Nephron progenitor cell (in vitro differentiated cells): Measurements from ENCODE around the gene CDKN2C.

ENCODE experiments used
- DNase-seq: peaks from one replicate; pipeline ENCODE4 v3.0.0; 2021
- H3K27ac Mint-ChIP-seq: 2 replicates; pipeline ENCODE4 v1.8.0; 2021; ENCODE audit warnings: mild to moderate bottlenecking, moderate library complexity, mixed read lengths
- H3K27me3 Mint-ChIP-seq: 2 replicates; pipeline ENCODE4 v1.8.0; 2021; ENCODE audit warnings: mild to moderate bottlenecking, low read depth, mixed read lengths; ENCODE audit not compliant: poor library complexity
- H3K36me3 Mint-ChIP-seq: 2 replicates; pipeline ENCODE4 v1.8.0; 2021; ENCODE audit warnings: low read depth, mixed read lengths
- H3K4me1 Mint-ChIP-seq: 2 replicates; pipeline ENCODE4 v1.8.0; 2021; ENCODE audit warnings: mixed read lengths
- H3K4me3 Mint-ChIP-seq: 2 replicates; pipeline ENCODE4 v1.8.0; 2021; ENCODE audit warnings: mild to moderate bottlenecking, moderate library complexity, mixed read lengths
- H3K9me3 Mint-ChIP-seq: 2 replicates; pipeline ENCODE4 v1.8.0; 2021; ENCODE audit warnings: mild to moderate bottlenecking, moderate library complexity, mixed read lengths
- TF ChIP-seq, protein P1 (sequence below): fragments of 200-600 bp; sonication (generic); IDR thresholded peaks from 2 replicates; pipeline ENCODE4 v1.5.0; 2021; ENCODE audit warnings: antibody characterized with exemption

The CDKN2C gene

DNA sequence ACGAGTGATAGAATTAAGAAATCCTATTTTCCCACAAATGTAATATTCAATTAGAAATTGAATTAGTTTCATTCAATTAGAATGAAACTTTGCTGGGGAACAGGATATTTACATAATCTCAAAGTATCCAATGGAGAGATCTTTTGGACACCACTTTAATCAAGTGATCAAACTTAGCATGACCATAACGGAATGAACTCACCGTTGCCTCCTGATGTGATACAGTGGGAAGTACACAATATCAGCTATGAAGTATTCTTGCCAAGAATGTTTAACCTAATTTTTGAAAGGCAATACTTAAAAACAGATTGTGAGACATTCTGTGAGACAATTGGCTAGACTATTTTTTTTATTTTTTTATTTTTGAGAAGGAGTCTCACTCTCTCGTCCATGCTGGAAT, 16.6 kb downstream of the CDKN2C start:
- no peak for DNase-seq
- H3K9me3 Mint-ChIP-seq, result no peaks in the 10 kb centered on the region
- H3K27me3 Mint-ChIP-seq, result peaks cover 57% of the 10 kb centered on the region
- H3K4me3 Mint-ChIP-seq, result no peak overlapping the region
- H3K27ac Mint-ChIP-seq, result no peak overlapping the region
- TF ChIP-seq, protein P1, sequence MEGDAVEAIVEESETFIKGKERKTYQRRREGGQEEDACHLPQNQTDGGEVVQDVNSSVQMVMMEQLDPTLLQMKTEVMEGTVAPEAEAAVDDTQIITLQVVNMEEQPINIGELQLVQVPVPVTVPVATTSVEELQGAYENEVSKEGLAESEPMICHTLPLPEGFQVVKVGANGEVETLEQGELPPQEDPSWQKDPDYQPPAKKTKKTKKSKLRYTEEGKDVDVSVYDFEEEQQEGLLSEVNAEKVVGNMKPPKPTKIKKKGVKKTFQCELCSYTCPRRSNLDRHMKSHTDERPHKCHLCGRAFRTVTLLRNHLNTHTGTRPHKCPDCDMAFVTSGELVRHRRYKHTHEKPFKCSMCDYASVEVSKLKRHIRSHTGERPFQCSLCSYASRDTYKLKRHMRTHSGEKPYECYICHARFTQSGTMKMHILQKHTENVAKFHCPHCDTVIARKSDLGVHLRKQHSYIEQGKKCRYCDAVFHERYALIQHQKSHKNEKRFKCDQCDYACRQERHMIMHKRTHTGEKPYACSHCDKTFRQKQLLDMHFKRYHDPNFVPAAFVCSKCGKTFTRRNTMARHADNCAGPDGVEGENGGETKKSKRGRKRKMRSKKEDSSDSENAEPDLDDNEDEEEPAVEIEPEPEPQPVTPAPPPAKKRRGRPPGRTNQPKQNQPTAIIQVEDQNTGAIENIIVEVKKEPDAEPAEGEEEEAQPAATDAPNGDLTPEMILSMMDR, result no peak
- no peaks in the 10 kb centered on the region for H3K4me1 Mint-ChIP-seq
- no peaks in the 10 kb centered on the region for H3K36me3 Mint-ChIP-seq

DNA sequence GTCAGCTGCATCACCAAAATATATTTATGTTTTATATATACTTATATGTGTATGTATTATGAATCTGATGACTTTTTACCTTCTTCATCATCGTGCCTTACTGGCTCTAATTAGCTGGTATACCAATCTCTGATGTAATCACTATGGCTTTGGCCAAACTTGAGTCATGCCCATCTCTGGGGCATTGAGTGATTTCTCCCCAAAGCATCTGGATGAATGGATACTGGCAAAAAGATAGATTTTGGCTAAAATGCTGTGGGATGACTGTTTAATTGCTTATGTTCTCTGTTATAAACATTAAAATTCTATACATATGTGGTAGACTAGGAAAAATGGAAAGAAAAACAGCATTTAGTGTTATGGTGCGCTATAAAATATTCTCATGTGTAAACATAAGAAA, 19.6 kb downstream of the CDKN2C start:
- H3K4me3 Mint-ChIP-seq, result no peak overlapping the region
- no peaks in the 10 kb centered on the region for H3K4me1 Mint-ChIP-seq
- H3K9me3 Mint-ChIP-seq, result no peaks in the 10 kb centered on the region
- H3K27ac Mint-ChIP-seq, result no peak overlapping the region
- H3K36me3 Mint-ChIP-seq, result no peaks in the 10 kb centered on the region
- TF ChIP-seq, protein P1, result no peak
- no peak for DNase-seq
- H3K27me3 Mint-ChIP-seq, result peaks cover 34% of the 10 kb centered on the region

DNA sequence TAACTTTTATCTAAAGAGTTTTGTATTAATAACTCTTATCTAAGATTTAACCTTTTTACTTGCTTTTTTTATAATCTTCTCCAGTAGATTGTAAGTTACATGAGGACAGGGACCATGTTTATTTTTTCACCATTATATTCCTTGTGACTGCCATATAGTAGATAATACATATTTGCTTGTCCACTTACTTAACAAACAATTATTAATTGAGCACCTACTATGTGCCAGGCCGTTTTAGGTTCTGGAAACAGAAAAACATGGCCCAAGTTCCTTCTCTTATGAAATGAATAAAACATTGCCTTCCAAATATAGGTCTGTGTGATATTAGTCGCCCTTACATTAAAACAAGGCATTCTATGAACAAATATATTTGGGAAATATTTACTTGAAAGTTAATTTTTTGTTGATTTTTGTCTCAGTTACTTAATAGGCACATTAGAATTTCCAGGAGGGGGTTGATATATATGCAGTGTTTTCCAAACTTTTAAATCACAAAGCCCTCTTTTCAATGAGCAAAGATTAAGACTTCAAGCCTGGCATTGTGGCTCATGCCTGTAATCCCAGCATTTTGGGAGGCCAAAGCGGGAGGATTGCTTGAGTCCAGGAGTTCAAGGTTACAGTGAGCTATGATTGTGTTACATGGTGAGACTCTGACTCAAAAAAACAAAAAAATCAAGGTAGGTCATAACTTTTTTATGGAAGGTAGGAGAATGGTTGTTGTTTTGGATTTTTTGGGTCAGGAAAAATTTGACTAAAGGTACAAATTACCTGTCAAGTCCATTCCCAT, 22.7 kb downstream of the CDKN2C start:
- Mint-ChIP-seq H3K36me3 (no peaks in the 10 kb centered on the region), H3K9me3 (no peaks in the 10 kb centered on the region), H3K27me3 (peaks cover 21% of the 10 kb centered on the region), H3K4me3 (no peak overlapping the region), H3K27ac (no peak overlapping the region), H3K4me1 (no peaks in the 10 kb centered on the region)
- no peak for DNase-seq
- TF ChIP-seq, protein P1, result no peak

DNA sequence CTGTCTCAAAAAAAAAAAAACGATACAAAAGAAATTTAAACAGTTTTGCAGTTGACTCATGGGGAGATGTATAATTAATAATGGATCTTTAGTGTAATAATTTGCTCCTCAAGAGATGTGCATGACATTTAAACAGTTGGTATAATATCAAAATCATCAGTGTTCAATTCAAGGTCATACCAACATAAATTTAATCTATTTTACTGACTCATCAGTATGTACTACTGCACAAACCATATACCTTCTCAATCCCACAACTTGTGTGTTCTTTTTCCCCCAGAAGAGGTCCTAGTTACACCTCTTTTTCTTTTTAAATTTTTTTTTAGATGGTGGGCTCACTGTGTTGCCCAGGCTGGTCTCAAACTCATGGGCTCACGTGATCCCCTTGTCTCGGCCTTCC, 23.6 kb downstream of the CDKN2C start:
- DNase-seq, result no peak
- H3K27me3 Mint-ChIP-seq, result peaks cover 22% of the 10 kb centered on the region
- H3K36me3 Mint-ChIP-seq, result no peaks in the 10 kb centered on the region
- no peaks in the 10 kb centered on the region for H3K4me1 Mint-ChIP-seq
- TF ChIP-seq, protein P1, result no peak
- H3K4me3 Mint-ChIP-seq, result no peak overlapping the region
- no peak overlapping the region for H3K27ac Mint-ChIP-seq
- H3K9me3 Mint-ChIP-seq, result no peaks in the 10 kb centered on the region

DNA sequence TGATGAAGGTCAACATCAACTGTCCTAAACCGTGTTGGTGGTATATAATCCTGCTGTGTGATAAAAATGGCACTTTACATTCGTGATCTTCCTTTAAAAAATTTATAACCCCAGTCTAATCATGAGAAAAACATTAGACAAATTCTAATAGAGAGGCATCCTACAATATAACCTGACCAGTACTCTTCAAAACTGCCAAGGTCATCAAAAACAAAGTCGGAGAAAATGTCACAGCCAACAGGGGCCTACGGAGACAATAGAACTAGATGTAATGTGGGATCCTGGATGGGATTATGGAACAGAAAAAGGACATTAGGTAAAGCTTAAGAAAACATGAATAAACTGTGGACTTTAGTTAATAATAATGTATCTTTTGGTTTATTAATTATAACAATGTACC, 25.0 kb downstream of the CDKN2C start:
- H3K36me3 Mint-ChIP-seq, result no peaks in the 10 kb centered on the region
- no peaks in the 10 kb centered on the region for H3K9me3 Mint-ChIP-seq
- H3K4me3 Mint-ChIP-seq, result no peak overlapping the region
- peaks cover 27% of the 10 kb centered on the region for H3K27me3 Mint-ChIP-seq
- no peaks in the 10 kb centered on the region for H3K4me1 Mint-ChIP-seq
- H3K27ac Mint-ChIP-seq, result no peak overlapping the region
- TF ChIP-seq, protein P1, result no peak
- no peak for DNase-seq

DNA sequence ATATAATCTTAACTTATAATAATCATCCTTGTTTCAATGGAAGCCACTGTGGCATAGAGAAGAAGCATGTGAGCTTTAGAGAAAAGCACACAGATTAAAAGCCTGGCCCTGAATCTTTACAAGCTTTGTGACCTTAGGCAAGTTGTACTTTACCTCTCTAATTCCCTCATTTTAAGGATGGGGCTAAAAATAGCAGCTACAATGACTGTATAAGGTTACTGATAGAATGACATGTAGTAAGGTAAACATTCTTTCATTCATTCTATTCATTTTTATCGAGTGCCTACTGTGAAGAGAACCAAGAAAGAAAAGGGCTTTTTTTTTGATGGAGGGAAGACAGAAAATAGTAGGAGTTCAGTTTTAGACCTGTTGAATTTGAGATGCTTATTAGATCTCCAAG, 25.6 kb downstream of the CDKN2C start:
- H3K36me3 Mint-ChIP-seq, result no peaks in the 10 kb centered on the region
- peaks cover 27% of the 10 kb centered on the region for H3K27me3 Mint-ChIP-seq
- no peaks in the 10 kb centered on the region for H3K4me1 Mint-ChIP-seq
- no peak for DNase-seq
- H3K9me3 Mint-ChIP-seq, result no peaks in the 10 kb centered on the region
- H3K27ac Mint-ChIP-seq, result no peak overlapping the region
- TF ChIP-seq, protein P1, result no peak
- H3K4me3 Mint-ChIP-seq, result no peak overlapping the region
